D341Med (cell line): ENCODE results near the gene UPF1.

Source experiments
- DNase-seq: peaks from one replicate; pipeline ENCODE4 v3.0.0; 2012; ENCODE audit warnings: low spot score

The UPF1 gene

GRCh38 chr19:18857223-18857622 is 25.5 kb downstream of the UPF1 start:
- DNase-seq: no peak

DNA sequence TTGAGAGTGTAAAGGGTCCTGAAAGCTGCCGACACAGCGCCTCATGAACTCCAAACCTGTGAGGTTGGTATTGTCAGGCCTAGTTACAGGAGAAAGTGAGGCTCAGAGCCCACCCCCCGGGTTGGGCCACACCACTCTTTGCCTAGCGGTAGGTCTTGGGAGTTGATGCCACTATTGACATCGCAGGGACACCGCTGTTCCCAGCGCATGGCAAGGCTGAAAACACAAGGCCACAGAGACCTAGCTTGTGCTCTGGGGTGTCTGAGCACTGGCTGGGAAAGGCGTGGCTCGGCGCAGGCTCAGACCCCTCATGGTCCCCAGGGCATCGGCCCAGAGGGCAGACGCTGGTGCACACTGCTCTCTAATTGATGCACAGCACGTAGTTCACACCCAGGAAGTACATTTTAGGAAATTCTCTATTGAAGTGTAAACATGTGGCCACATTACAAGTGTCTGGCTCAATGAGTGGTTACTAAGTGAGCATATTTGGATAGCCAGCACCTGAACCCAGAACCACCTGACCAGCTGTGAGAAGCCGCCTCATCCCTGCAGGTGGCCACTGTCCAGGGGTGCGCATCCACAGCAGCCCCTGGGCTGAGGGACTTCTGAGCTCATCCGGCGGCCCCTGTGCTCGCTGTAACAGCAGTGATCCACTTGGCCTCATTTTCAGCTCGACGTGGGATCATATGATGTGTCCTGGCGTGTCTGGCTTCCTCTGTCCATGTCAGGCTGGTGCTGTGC is 27.3 kb downstream of the UPF1 start:
- no peak for DNase-seq

DNA sequence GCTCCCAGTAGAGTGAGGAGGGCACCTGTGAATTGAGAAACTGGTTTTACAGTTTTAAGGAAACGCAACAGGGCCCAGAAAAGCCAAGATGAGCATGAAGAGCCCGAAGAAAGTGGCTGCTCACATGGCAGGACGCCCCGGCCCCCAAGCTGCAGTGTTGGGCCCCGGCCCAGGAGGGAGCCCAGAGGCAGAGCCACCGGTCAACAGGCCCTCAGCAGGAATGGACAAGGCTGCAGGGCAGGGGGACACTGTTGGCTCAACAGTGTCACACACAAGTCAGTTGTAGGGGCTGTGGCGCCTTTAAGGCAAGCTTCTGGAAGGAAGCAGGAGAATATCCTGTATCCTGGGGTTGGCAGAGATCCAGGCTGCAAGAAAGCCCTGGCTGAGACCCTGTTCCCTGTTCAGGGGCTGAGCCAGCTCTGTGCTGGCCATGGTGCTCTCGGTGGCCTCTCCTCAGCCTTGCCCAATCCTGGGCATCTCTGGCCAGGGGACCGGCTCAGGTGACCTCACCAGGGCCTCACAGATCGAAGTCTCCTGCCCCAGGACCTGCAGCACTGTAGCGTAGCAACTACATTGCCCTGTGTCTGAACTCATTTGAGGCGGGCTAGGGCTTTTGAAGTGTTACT is 28.0 kb downstream of the UPF1 start:
- DNase-seq: no peak

DNA sequence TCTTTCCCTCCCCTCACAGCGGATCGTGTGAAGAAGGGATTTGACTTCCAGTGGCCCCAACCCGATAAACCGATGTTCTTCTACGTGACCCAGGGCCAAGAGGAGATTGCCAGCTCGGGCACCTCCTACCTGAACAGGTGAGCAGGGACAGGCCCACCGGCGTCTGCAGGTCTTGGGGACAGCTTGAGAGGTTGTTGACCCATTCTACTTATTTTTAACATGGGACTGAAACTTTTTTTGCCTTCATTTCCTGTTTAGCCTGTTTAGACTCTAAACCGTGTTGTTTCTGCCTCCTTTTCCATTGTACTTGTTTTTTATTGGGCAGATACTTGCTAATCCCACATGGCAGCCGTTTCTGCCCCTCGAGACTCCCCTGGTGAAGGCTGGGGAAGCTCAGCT is 28.5 kb downstream of the UPF1 start:
- DNase-seq: no peak

DNA sequence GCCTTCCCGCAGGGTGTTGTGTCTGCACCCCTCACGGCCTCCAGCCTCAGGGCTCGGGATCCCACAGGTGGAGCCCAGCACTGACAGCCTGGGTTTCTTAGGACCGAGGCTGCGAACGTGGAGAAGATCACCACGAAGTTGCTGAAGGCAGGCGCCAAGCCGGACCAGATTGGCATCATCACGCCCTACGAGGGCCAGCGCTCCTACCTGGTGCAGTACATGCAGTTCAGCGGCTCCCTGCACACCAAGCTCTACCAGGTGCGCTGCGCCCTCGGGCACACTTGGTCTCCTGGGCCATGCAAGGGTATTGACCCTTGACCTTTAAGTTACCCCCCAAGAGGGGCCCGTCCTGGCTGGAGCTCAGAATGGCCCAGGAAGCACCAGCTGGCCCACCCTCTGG is 29.0 kb downstream of the UPF1 start:
- no peak for DNase-seq

GRCh38 chr19:18861235-18861634 is 29.5 kb downstream of the UPF1 start:
- no peak for DNase-seq

- no peak for DNase-seq
Observed at GRCh38 chr19:18861917-18862316, 30.2 kb downstream of the UPF1 start.

GRCh38 chr19:18862976-18863842 is 31.4 kb downstream of the UPF1 start:
- no peak for DNase-seq

DNA sequence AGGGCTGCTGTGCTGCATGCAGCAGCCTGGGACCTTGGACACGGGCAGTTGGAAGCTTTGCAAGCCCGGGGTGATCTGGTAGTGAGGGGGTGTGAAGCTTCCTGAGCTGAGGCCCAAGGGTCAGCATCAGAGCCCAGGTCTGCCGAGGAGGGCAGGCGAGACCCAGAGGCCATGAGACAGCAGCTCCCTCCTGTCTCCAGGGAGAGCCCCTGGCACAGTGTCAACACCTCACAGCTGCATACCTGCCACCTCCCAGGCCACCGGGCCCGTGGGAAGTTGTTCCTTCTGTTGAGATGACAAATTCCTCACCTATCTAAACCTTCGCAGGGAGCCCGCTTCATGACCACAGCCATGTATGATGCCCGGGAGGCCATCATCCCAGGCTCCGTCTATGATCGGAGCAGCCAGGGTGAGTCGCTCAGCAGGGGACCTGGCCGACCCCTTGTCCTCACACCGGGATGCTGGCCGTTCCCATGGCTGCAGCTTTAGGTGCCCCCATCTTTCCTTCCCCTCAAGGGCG is 32.1 kb downstream of the UPF1 start:
- DNase-seq: no peak

GRCh38 chr19:18865106-18865972 is 33.6 kb downstream of the UPF1 start:
- no peak for DNase-seq

GRCh38 chr19:18865973-18866799 is 34.4 kb downstream of the UPF1 start:
- DNase-seq: peak; percentile 95

DNA sequence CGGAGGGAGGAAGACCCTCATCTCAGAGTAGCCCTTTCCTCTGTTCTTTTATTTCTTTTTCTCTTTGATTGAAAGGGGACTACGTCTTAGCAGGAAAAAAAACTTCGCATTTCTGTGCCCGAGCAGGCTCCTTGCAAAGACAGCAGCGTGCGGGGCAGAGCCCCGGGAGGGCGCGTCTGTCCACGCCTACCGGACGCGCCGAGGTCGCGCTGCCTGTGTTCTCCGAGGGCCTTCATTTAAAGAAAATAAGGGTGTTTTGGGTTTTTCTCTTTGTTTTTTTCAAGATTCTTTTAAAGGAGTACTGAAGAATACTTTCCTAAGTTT is 35.0 kb downstream of the UPF1 start:
- DNase-seq: no peak

GRCh38 chr19:18867199-18867598 is 35.4 kb downstream of the UPF1 start:
- DNase-seq: no peak

DNA sequence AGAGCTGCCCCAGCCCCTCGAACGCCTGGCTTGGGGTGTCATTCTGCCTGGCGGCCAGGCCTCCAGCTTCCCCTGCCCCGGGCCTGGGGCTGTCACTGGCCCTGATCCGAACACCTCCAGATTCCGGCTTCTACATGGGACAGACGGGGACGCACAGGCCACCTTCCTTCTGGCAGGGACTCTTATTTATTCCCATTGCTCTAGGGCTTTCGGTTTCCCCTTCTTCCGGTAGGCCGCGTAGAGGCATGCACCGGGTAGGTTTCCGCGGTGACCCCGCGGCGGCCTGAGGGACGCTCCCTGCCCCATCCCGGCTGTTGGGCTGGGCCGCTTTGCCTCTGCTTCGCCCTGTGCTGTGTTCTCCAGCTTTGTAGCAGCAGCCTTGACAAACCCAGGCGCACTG is 36.0 kb downstream of the UPF1 start:
- DNase-seq: no peak

DNA sequence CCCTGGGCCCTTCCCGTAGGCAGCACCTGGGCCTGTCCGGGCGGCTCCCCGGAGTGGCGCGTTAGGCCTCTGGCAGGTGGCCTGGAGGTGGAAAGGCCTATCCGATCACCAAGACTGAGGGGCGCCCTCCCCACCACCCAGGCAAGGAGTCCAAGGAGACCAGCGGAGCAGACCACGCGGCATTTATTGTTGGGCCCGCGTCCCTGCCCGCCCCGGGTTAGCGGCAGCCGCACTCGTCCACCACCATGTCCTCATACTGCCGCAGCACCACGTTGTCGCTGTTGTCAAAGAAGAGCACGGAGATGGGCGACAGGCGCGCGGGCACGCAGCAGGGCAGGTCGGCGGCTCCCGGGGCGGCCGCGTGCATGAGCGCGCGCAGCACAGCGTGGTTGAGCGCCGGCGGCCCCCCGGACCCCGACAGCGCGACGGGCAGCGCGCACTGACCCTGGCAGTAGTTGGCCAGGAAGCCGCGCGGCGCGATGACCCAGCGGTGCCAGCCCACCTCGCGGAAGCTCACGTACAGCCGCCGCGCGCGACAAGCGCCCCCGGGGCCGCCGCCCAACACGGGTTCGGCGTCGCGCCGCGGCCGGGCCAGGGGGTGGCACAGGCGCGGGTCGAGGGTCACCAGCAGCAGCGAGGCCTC is 36.7 kb downstream of the UPF1 start:
- DNase-seq: no peak

- DNase-seq: no peak
Observed at GRCh38 chr19:18869023-18869618, 37.4 kb downstream of the UPF1 start.

DNA sequence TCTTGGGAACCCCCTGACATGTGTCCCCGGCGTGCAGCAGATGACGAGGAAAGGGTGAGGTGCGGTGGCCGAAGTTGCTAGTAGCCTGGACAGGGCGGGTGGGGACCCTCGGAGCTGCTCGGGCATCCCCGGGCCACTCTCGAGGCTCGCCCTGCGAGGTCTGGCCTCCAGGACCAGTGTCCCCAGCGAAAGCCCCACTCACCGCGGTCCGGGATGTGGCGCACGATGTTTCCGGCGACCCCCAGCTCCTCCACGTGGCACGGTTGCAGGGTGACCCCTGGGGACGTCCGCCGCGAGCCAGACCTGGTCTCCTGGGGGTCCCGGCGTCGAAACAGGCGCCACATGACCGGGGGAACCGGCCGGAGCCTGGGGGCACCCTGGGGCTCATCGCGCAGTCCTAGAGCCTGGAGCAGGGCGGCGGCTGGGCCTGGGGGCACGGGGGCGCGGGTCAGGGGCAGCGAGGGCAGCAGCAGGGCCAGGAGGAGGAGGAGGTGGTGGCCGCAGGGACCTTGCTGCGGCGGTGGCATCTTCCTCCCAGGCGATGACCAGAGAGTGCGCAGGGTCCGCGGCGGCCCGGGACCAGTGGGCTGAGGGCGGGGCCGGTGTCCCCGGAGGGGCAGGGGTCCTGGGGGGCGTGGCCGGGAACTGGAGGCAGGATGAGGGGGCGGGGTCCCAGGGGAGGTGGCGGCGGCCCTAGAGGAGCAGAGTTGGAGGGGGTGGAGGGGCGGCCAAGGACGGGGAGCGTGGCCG is 38.2 kb downstream of the UPF1 start:
- no peak for DNase-seq

- no peak for DNase-seq
Observed at GRCh38 chr19:18870531-18871172, 38.9 kb downstream of the UPF1 start.

GRCh38 chr19:18871543-18871942 is 39.8 kb downstream of the UPF1 start:
- DNase-seq: peak; percentile 67
